Stimulated activated CD4-positive, alpha-beta T cell treated with anti-CD3 and anti-CD28 coated beads, Interleukin-4, amount 100 ng/mL, for 48 hours (primary cell): Measurements from ENCODE around the gene ZNF574.
"Not testable (repeated sequence)": the region's sequence is repeated elsewhere in the genome, so short reads cannot be mapped to it uniquely, and the experiment has no call there.

ENCODE experiments used
- DNase-seq, 2 donors: peaks; one replicate each; pipeline ENCODE4 v3.0.0-alpha.2; 2020; ENCODE audit warnings: low read depth in 2 of 2

Gene ZNF574, protein sequence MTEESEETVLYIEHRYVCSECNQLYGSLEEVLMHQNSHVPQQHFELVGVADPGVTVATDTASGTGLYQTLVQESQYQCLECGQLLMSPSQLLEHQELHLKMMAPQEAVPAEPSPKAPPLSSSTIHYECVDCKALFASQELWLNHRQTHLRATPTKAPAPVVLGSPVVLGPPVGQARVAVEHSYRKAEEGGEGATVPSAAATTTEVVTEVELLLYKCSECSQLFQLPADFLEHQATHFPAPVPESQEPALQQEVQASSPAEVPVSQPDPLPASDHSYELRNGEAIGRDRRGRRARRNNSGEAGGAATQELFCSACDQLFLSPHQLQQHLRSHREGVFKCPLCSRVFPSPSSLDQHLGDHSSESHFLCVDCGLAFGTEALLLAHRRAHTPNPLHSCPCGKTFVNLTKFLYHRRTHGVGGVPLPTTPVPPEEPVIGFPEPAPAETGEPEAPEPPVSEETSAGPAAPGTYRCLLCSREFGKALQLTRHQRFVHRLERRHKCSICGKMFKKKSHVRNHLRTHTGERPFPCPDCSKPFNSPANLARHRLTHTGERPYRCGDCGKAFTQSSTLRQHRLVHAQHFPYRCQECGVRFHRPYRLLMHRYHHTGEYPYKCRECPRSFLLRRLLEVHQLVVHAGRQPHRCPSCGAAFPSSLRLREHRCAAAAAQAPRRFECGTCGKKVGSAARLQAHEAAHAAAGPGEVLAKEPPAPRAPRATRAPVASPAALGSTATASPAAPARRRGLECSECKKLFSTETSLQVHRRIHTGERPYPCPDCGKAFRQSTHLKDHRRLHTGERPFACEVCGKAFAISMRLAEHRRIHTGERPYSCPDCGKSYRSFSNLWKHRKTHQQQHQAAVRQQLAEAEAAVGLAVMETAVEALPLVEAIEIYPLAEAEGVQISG

DNA sequence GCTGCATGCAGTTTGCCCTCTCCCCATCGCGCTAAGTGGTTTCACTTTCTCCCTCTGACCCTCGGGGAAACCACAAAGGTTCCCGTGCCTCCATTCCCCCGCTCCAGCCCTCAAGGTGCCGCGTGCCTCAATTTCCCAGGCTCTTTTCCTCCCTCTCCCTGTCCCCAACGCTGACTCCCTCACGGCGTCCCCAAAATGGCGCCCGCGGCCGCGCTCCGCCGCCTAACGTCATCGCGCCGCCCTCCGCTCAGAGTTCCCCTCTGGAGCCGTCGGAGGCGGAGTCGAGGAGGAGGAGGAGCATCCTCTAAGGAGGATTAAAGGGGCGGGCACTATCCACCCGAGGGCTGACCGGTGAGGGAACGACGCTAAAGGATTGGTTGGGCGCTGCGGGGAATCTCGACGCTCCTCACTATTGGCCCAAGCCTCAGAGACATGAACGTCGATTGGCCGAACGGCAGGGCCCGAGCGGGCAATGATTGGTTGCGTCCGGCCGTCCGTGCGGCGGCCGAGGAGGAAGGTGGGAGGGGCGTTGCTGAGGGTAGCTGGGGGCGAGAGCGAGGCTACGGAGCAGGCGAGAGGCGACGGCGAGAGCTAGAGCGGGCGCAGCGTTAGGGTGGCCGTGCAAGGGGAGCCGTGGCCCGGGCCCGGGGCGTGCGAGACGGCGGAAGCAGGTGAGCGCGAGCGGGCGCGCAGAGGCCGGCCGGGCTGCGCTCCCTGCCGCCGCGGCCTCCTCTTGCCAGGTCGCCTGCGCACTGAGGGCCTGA, at the start of gene ZNF574:
ZNF574 (plus strand) TSS at position 551 of the 764 bp plus-strand sequence. CDS start 2,441 bp downstream, outside the sequence.
- DNase-seq: peak; percentile 96 to 98

DNA sequence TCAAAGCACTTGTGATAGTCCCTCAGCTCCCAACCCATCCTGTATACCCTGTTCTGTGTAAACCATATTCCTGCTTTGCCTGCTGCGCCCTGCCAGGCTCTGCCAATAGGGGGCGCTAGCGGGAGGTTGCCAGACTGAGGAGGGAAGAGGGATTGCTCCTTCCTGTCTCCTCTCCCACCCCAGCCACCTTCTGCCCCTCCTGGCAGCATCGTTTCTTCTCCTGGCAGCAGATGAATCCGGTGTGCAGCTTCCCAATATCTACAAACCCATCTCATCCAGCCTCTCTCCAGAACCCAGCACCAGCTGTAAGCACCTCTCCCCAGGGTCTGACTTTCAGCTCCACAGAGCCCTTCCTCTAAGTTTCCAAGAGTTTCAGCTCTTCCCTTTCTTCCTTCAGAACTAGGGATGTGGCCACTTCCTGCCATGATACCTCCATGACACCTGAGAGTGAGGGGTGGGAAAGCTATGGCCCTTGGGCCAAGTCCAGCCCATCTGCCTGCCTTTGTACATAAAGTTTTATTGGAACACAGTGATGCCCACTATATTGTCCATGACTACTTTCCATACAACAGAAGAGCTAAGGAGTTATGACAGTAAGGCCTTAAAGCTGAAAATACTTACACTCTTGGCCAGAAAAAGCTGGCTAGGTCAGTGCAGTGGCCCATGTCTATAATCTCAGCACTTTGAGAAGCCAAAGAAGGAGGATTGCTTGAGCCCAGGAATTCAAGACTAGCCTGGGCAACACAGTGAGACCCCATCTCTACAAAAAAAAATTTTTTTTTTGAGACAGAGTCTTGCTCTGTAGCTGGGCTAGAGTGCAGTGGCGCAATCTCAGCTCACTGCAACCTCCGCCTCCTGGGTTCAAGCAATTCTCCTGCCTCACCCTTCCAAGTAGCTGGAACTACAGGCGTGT, 47.4 kb upstream of the ZNF574 start:
- peak in 1 of 2 donors; percentile 50 for DNase-seq

DNA sequence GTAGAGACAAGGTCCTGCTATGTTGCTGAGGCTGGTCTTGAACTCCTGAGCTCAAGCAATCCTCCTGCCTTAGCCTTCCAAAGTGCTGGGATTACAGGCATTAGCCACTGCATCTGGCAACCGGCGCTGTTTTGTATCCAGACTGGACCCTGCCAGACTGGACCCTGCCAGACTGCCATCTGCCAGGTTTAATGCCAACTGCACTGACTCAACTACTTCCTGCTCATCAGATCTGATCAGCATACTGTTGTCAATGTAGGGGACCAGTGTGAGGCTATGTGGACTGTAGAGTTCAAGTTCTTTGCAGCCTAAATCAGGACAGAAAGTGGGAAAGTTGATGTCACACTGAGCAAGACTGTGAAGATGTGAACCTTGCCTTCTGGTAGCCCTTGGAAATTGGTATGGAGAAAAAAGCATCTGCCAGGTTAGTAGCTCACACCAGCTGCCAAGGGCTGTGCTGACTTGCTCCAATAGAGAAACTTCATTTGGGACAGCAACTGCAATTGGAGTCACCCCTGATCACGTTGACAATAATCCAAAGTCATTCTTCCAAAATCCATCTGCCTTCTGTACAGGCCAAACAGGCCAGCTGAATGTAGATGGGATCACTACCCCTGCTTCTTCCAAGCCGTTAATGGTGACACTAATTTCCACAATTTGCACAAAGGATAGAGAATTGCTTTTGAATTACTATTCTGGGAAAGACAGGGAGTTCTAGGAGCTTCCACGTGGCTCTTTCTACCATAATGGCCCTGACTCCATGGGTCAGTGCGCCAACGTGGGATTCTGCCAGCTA, 45.1 kb upstream of the ZNF574 start:
- DNase-seq: no peak

DNA sequence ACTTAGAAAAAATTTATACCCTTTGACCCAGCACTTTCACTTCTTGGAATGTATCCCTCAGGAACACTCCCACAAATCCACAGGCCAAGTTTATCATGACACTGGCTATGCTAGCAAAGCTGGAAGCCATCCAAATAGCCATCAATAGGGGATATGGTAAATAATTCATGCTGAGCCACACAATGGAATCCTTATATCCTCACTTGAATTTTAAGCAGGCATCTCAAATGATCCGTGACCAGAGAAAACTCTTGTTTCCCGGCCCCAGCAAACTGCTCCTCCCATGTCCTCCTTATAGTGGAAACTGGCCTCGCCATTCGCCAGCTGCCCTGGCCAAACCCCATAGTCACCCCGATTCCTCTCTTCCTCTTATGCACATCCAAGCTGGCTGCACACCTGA, 43.5 kb upstream of the ZNF574 start:
- no peak for DNase-seq

DNA sequence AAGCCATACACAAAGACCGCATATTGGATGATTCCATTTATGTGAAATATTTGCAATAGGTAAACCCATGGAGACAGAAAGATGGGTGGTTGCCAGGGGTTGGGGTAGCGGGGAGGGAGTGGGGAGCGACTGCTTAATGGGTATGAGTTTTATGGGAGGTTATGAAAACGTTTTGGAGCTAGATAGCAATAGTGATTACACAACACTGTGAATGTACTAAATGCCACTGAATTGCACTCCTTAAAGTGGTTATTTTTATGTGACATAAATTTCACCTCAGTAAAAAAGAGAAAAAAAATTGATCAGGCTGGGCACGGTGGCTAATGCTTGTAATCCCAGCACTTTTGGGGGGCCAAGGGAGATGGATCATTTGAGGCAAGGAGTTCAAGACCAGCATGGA, 42.6 kb upstream of the ZNF574 start:
- DNase-seq: no peak

DNA sequence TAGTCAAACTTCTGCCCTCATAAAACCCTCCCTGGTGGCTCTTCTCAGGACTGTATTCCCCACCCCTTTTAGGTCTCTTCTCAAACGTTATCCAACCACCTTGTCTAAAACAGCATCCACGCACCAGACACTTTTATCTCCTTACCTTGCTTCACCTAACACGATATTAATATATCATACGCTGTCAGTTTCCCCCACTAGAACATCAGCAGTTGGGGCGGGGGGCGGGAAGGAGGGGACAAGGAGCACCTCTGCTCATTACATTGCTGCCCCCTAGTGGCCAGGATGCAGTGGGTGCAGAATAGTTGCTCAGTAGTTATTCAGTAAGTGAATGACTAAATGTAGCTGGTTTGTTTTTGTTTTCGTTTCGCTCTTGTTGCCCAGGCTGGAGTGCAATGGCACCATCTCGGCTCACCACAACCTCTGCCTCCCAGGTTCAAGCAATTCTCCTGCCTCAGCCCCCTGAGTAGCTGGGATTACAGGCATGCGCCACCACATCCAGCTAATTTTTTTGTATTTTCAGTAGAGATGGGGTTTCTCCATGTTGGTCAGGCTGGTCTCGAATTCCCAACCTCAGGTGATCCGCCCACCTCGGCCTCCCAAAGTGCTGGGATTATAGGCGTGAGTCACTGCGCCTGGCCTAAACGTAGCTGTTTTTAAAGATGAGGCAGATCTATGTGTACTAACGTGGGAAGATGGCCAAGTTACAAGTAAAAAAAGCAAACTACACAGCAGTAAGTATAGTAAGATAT, 41.1 kb upstream of the ZNF574 start:
- peak; percentile 50 to 58 for DNase-seq

DNA sequence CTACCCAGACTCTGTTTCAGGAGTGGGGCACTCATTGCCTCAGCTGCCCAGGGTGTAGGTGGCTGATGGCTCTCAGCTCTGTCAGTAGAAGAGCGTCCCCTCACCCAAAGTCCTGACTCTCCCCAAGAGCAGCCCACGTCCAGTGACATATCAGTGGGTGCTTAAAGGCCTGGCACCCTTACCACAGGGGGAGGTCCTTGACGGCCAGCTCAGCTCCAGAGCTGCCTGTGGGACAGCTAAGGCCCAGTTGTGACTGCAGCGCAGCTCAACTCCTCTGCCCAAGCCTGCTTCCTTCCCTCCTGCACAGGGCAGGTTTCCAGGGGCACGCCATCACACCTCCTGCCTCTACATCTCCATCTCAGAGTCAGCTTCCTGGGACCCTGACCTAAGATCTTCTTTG, 38.3 kb upstream of the ZNF574 start:
- DNase-seq: no peak

DNA sequence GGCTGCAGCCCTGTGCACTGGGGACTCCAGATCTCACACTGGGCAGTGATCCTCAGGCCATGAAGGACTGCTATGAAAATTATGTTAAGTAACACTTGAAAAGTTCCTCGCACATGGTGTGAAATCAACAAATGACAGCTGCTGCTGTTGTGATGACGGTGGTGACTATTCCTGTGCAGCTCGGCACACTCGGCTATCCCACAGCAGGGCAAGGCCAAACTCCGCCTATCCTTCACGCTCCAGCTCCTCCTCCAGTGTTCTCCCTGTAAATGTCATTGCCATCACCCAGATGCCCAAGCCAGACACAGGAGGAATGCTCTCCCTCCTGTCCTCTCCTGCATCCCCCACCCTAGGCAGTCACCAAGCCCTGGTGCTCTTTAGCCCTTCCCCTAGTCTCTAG, 37.3 kb upstream of the ZNF574 start:
- DNase-seq: no peak

DNA sequence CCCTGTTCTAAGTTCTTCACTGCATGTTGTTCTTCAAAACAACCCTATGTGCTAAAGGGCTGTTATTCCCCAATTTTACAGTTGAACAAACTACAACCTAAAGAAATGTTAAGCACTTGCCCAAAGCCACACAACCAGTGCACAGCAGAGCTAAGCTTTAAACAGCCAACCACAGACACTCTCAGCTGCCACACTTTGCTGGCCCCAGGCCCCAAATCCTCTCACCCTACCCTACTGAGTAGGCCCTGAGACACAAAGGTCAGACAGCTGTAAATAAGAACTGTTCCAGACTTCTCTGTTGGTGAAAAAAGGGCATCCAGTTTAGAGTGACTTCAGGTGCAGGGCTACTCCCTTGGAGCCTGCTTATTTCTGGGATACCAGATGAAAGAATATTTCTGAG, 35.9 kb upstream of the ZNF574 start:
- DNase-seq: no peak

DNA sequence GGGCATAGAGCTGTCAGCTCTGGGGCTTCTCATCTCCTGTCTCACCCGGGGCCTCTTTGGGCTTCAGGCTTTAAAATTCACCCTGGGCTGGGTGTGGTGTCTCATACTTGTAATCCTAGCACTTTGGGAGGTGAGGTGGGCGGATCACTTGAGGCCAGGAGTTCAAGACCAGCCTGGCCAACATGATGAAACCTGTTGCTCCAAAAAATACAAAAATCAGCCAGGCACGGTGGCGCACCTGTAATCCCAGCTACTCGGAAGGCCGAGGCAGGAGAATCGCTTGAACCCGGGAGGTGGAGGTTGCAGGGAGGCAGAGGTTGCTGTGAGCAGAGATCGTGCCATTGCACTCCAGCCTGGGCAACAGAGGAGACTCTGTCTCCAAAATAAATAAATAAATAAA, 35.5 kb upstream of the ZNF574 start:
- DNase-seq: not testable (repeated sequence)

DNA sequence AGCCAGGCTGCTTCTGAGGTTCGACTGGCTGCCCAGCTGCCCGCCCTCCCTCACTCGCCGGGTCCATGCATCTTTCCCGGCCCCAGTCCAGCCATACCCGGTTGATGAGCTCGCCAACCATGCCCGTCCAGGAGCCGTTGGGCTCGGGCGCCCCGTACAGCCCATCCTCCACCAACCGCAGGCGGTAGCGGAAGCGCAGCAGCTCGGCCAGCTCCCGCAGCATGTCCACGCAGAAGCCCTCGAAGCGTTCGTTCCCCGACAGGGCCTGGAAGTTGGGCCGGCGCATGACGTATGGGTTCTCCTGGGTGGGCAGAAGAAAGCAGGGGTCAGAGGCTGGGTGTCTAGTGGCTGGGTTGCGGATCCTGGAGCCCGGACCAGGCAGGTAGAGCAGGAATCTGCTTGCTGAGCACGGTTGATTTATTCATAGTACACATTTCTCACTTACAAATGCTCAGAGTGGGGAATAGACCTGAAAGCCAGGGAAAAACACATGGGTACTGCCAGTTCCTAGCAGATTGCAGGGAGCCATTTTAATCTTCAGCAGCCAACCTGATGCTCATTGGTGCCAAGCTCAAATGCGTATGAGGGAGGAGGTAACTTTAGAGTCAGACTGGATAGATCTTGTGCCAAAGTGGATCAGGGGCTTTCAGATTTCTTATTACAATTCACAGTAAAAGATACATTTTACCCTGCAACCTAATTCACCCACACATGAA, 33.4 kb upstream of the ZNF574 start:
- no peak for DNase-seq

DNA sequence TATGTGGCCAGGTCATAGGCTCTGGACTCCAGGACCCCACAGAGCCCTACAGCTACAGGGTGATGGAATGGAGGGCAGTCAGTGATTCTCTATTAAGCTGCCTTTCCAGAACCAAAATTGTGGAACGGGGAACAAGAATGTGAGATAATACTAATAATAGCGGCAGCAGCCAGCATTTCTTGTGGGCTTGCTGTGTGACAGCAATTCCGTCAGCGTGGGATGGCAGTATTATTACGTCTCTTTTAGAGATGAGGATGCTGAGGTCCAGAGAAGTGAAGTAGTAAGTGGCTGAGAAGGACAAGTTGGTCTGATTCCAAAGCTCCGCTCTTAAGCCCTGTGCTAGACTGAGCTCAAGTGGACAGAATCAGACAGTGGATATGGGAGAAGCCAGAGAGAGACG, 30.4 kb upstream of the ZNF574 start:
- no peak for DNase-seq

DNA sequence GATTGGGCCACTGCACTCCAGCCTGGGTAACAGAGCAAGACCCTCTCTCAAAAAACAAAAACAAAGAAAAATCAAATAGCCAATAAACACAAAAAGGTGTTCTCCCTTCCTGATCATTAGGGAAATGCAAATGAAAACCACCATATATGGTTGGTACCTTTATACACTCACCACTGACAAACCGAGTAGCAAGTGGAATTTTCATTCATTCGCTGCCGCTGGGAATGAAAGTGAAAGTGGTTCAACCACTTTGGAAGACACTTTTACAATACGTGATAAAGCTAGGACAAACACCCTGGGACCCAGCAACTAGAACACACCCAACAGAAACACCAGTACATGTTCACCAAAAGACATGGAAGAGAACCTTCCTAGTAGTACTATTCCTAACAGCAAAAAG, 27.0 kb upstream of the ZNF574 start:
- DNase-seq: no peak

DNA sequence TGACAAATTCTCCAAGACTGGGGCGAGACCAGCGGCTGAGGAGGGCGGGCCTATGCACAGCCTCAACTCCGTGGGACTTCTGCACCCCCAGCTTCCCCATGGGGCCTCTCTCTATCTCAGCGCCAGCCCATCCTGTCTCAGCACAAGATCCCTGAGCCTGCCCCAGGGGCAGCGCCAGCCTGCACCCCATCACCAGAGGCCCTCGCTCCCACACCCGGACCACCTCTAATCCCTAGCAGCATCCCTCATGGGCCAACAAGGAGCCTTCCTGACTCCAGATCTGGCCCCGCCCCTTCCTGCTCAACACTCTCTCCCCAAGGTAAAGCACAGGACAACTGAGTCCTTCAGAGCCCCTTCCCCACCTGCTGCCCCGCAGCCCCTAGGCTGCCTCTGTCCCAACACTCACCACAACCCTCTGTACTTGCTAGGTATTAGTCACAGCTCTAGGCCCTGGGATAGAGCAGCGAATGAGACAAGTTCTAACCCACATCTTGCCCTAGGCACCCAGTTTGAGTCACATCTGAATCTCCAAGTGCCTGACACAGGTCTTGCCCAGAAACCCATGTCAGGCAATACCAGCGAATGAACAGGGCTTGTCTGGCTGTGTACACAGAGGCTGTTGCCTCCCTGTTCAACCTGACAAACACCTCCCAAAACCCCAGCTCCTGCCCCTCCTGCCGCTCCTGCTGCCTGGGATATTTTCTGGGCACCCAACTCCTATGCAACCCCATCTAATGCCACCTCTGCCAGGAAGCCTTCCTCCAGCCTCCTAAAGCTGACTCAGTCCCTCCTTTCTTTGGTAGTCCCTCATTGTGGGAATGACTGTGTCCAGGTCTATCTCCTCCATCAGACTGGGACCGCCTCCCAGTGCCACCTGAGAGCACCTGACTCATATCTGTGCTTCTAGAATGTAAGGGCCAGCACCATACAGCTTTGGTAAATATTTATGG, 24.5 kb upstream of the ZNF574 start:
- DNase-seq: peak in 1 of 2 donors; percentile 44

DNA sequence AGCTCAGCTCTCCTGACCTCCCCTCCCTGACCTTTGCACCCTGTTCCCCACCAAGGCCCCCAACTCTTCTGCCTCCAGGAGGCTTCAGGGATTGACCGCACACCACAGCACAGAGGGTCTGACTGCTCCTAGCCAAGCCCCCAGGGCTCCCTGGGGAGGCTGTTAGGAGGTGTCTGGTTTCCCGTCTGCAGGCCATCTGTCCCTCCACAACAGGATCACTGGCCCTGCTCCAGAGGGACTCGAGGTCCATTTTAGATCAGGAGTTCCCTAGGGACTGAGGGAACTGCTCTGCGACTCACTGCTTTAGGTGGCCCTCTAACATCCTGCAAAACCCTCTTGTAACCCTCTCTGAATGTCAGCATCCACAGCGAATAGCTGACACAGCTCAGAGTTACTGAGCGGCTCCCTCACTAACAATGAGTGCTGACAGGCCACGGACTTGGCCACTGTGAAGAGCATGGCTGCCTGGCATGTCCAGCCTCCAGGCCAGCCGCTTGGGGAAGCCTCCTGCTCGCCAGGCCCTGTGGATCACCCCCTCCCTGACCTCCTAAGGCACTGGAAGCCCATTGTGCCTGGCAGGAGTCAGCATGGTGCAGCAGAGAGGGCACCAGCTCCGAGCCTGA, 23.6 kb upstream of the ZNF574 start:
- no peak for DNase-seq

DNA sequence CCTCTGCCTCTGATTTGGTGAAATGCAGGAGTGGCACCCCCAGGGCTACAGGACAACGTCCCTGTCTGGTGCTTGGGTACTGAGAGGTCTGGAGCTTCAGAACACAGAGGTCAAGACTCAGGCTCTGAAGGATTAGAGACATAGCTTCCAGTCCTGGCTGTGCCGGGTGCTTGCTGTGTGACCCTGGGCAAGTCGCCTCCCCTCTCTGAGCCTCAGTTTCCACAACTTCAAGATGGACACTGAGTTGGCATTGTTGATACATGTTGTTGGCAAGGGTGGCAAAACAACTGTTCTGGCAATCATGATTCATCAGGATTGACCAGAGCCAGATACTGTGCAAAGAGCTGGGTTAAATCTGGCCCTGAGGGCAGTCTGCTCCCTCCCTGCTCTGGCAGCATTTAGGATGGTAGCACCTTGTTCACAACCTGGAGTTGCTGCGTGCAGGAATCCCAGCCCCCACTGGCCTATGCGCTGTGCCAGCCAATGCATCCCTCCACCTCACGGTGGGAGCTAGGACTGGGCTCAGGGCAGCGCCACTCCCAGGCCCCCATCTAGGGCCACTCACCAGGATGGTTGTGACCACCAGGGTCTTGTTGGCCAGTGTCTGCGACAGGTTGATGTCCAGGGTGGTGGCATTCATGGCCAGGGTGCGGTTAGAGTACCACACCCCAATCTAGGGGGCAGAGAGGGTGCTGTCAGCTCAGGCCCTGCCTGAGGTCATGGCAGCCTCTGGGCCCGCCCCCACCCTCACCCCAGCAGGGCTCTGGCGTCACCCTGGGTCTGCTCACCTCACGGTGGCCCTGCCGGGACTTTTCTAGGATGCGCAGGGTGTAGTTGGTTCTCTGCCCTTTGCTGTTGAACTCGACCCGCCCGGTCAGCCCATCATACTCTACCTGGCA, 22.7 kb upstream of the ZNF574 start:
- DNase-seq: no peak
